T-helper 1 cell (primary cell): ENCODE data around the gene CST7.

Experiments
- DNase-seq, 5 donors: peaks; one replicate each; pipeline ENCODE4 v3.0.0-alpha.2; 2012 to 2020

Gene CST7

GRCh38 chr20:24951536-24952083, 2.5 kb downstream of the CST7 start:
- no peak for DNase-seq

GRCh38 chr20:24952376-24953208, 3.5 kb downstream of the CST7 start:
- no peak for DNase-seq

GRCh38 chr20:24953209-24953575, 4.1 kb downstream of the CST7 start:
- DNase-seq: no peak

GRCh38 chr20:24953621-24954133, 4.6 kb downstream of the CST7 start:
- DNase-seq: no peak

- no peak for DNase-seq
Observed at GRCh38 chr20:24954151-24954550, 5.1 kb downstream of the CST7 start.

- no peak for DNase-seq
Observed at GRCh38 chr20:24954566-24954965, 5.5 kb downstream of the CST7 start.

- peak in 1 of 5 donors; percentile 77 for DNase-seq
Observed at GRCh38 chr20:24955045-24955444, 6.0 kb downstream of the CST7 start.

GRCh38 chr20:24956001-24956841, 7.2 kb downstream of the CST7 start:
- DNase-seq: no peak

GRCh38 chr20:24957326-24958016, 8.4 kb downstream of the CST7 start:
- DNase-seq: no peak

- no peak for DNase-seq
Observed at GRCh38 chr20:24958506-24959385, 9.7 kb downstream of the CST7 start.

- no peak for DNase-seq
Observed at GRCh38 chr20:24959591-24960301, 10.7 kb downstream of the CST7 start.

GRCh38 chr20:24960302-24960801, 11.3 kb downstream of the CST7 start:
- no peak for DNase-seq

GRCh38 chr20:24960861-24961260, 11.8 kb downstream of the CST7 start:
- peak in 1 of 5 donors; percentile 15 for DNase-seq

GRCh38 chr20:24961384-24962181, 12.5 kb downstream of the CST7 start:
- no peak for DNase-seq

- no peak for DNase-seq
Observed at GRCh38 chr20:24962182-24962492, 13.1 kb downstream of the CST7 start.

GRCh38 chr20:24962510-24962909, 13.4 kb downstream of the CST7 start:
- no peak for DNase-seq

GRCh38 chr20:24963672-24964505, 14.8 kb downstream of the CST7 start:
- no peak for DNase-seq

- no peak for DNase-seq
Observed at GRCh38 chr20:24964506-24964840, 15.4 kb downstream of the CST7 start.
